ENCODE data around the gene GAPDHS. TPM values are rescaled to one million over a fixed set of nuclear protein-coding genes. Genes with fewer than 3 reads are reported as not detected.

The GAPDHS gene
- total RNA-seq, 1 donor from 2014 or later: not detected

- Histone ChIP-seq H3K4me2 (ENCODE audit: low read length) (no peak overlapping the region), H3K9ac (ENCODE audit: low read length) (no peak overlapping the region), H3K79me2 (ENCODE audit: insufficient read depth, low read length) (no peaks in the 10 kb centered on the region), H3K27ac (ENCODE audit: low read depth, low read length) (no peak overlapping the region), H3K27me3 (ENCODE audit: insufficient read depth, low read length) (no peaks in the 10 kb centered on the region), H3K4me1 (ENCODE audit: insufficient read depth, low read length) (peaks cover under 1% of the 10 kb centered on the region), H4K20me1 (ENCODE audit: insufficient read depth, low read length) (peaks cover 18% of the 10 kb centered on the region), H3K9me3 (ENCODE audit: insufficient read depth, low read depth, low read length) (no peaks in the 10 kb centered on the region), H3K36me3 (ENCODE audit: insufficient read depth, low read length) (no peaks in the 10 kb centered on the region), H3K4me3 (ENCODE audit: insufficient read depth, low read depth, low read length) (no peak overlapping the region), H2AFZ (ENCODE audit: low read depth, low read length) (no peak overlapping the region)
- FAIRE-seq (no peak), DNase-seq (ENCODE audit: low read depth) (no peak)
- no peak for TF ChIP-seq EZH2 (IDR thresholded peaks at IDR 0.05; ENCODE audit: insufficient read depth, low read length)
- TF ChIP-seq, protein P1, sequence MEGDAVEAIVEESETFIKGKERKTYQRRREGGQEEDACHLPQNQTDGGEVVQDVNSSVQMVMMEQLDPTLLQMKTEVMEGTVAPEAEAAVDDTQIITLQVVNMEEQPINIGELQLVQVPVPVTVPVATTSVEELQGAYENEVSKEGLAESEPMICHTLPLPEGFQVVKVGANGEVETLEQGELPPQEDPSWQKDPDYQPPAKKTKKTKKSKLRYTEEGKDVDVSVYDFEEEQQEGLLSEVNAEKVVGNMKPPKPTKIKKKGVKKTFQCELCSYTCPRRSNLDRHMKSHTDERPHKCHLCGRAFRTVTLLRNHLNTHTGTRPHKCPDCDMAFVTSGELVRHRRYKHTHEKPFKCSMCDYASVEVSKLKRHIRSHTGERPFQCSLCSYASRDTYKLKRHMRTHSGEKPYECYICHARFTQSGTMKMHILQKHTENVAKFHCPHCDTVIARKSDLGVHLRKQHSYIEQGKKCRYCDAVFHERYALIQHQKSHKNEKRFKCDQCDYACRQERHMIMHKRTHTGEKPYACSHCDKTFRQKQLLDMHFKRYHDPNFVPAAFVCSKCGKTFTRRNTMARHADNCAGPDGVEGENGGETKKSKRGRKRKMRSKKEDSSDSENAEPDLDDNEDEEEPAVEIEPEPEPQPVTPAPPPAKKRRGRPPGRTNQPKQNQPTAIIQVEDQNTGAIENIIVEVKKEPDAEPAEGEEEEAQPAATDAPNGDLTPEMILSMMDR (IDR thresholded peaks at IDR 0.05; ENCODE audit: insufficient read depth, low read depth, low read length): no peak
- H3K9me3 Mint-ChIP-seq (ENCODE audit: unreplicated experiment): no peaks in the 10 kb centered on the region
- H3K4me1 Mint-ChIP-seq (ENCODE audit: low read depth, unreplicated experiment): no peaks in the 10 kb centered on the region
- peaks cover 42% of the 10 kb centered on the region for H3K27me3 Mint-ChIP-seq (ENCODE audit: low read depth, unreplicated experiment)
- H3K27ac Mint-ChIP-seq (ENCODE audit: unreplicated experiment): no peak overlapping the region
- no peak overlapping the region for H3K4me3 Mint-ChIP-seq (ENCODE audit: unreplicated experiment)
- H3K36me3 Mint-ChIP-seq (ENCODE audit: low read depth, unreplicated experiment): peaks cover 12% of the 10 kb centered on the region
Observed at GRCh38 chr19:35552534-35553384, 19.5 kb downstream of the GAPDHS start.

GRCh38 chr19:35553385-35554000 lies 20.2 kb downstream of the GAPDHS start:
- Mint-ChIP-seq H3K27me3 (ENCODE audit: low read depth, unreplicated experiment) (peaks cover 42% of the 10 kb centered on the region), H3K4me1 (ENCODE audit: low read depth, unreplicated experiment) (no peaks in the 10 kb centered on the region)

More at GRCh38 chr19:35553385-35554000, 20.2 kb downstream of the GAPDHS start:
- Histone ChIP-seq H3K4me3 (ENCODE audit: insufficient read depth, low read depth, low read length) (no peak overlapping the region), H3K4me2 (ENCODE audit: low read length) (no peak overlapping the region), H4K20me1 (ENCODE audit: insufficient read depth, low read length) (peaks cover 17% of the 10 kb centered on the region), H2AFZ (ENCODE audit: low read depth, low read length) (no peak overlapping the region), H3K9me3 (ENCODE audit: insufficient read depth, low read depth, low read length) (no peaks in the 10 kb centered on the region), H3K36me3 (ENCODE audit: insufficient read depth, low read length) (no peaks in the 10 kb centered on the region), H3K27me3 (ENCODE audit: insufficient read depth, low read length) (peaks cover 3% of the 10 kb centered on the region), H3K27ac (ENCODE audit: low read depth, low read length) (no peak overlapping the region), H3K79me2 (ENCODE audit: insufficient read depth, low read length) (no peaks in the 10 kb centered on the region), H3K9ac (ENCODE audit: low read length) (no peak overlapping the region), H3K4me1 (ENCODE audit: insufficient read depth, low read length) (peaks cover 2% of the 10 kb centered on the region)
- TF ChIP-seq, protein P1 (IDR thresholded peaks at IDR 0.05; ENCODE audit: insufficient read depth, low read depth, low read length): no peak
- TF ChIP-seq EZH2 (IDR thresholded peaks at IDR 0.05; ENCODE audit: insufficient read depth, low read length): no peak
- peaks cover 10% of the 10 kb centered on the region for H3K36me3 Mint-ChIP-seq (ENCODE audit: low read depth, unreplicated experiment)
- DNase-seq (ENCODE audit: low read depth) (no peak), FAIRE-seq (no peak)
- no peak overlapping the region for H3K4me3 Mint-ChIP-seq (ENCODE audit: unreplicated experiment)
- no peaks in the 10 kb centered on the region for H3K9me3 Mint-ChIP-seq (ENCODE audit: unreplicated experiment)
- no peak overlapping the region for H3K27ac Mint-ChIP-seq (ENCODE audit: unreplicated experiment)

Data from astrocyte (in vitro differentiated cells and primary cell).